Body of pancreas (tissue), 4 donors: ENCODE results near the gene SYCN.

ENCODE experiments used
- POLR2A ChIP-seq, 3 donors: fragments of 450-650 bp; IDR thresholded peaks; one replicate each; pipeline ENCODE4 v1.6.1; 2016; ENCODE audit warnings: antibody characterized with exemption in 3 of 3, mild to moderate bottlenecking in 2 of 3
- TF ChIP-seq, protein P1 (sequence below), 7 experiments: fragments of 450-650 bp in 4 of 7; fragments of 200-600 bp in 3 of 7; sonication (generic) in 3 of 7; IDR thresholded peaks; one replicate each; pipeline ENCODE4 v1.5.1; 2016 to 2019; ENCODE audit warnings: antibody characterized with exemption in 7 of 7

- TF ChIP-seq, protein P1, sequence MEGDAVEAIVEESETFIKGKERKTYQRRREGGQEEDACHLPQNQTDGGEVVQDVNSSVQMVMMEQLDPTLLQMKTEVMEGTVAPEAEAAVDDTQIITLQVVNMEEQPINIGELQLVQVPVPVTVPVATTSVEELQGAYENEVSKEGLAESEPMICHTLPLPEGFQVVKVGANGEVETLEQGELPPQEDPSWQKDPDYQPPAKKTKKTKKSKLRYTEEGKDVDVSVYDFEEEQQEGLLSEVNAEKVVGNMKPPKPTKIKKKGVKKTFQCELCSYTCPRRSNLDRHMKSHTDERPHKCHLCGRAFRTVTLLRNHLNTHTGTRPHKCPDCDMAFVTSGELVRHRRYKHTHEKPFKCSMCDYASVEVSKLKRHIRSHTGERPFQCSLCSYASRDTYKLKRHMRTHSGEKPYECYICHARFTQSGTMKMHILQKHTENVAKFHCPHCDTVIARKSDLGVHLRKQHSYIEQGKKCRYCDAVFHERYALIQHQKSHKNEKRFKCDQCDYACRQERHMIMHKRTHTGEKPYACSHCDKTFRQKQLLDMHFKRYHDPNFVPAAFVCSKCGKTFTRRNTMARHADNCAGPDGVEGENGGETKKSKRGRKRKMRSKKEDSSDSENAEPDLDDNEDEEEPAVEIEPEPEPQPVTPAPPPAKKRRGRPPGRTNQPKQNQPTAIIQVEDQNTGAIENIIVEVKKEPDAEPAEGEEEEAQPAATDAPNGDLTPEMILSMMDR (IDR thresholded peaks at IDR 0.05), result no peak
- TF ChIP-seq POLR2A (IDR thresholded peaks at IDR 0.05), result no peak
These were observed 5.1 kb upstream of the SYCN start for GRCh38 chr19:39209196-39209595.
